Testis (tissue), 3 donors: Measurements from ENCODE around the gene ARMC10. TPM values are rescaled to one million over a fixed set of nuclear protein-coding genes. Genes with fewer than 3 reads are reported as not detected.

Experiments
- DNase-seq: peaks from one replicate; pipeline ENCODE4 v3.0.0-alpha.2; 2019
- H3K27ac ChIP-seq, 2 donors: fragments of 200-600 bp; sonication (generic); one replicate each; pipeline ENCODE4 v1.5.1; 2019
- H3K27me3 ChIP-seq: fragments of 200-600 bp; sonication (generic); one replicate; pipeline ENCODE4 v1.5.1; 2019
- H3K36me3 ChIP-seq: fragments of 200-600 bp; sonication (generic); one replicate; pipeline ENCODE4 v1.5.1; 2017; ENCODE audit warnings: low read depth; ENCODE audit errors: missing control alignments
- H3K4me1 ChIP-seq: fragments of 200-600 bp; sonication (generic); one replicate; pipeline ENCODE4 v1.5.1; 2019
- H3K4me3 ChIP-seq, 2 donors: fragments of 200-600 bp; sonication (generic); one replicate each; pipeline ENCODE4 v1.5.1; 2017 to 2019
- H3K9me3 ChIP-seq: fragments of 200-600 bp; sonication (generic); one replicate; pipeline ENCODE4 v1.5.1; 2017
- POLR2A ChIP-seq: fragments of 450-650 bp; IDR thresholded peaks from one replicate; pipeline ENCODE4 v1.6.1; 2017; ENCODE audit warnings: antibody characterized with exemption, mild to moderate bottlenecking, moderate library complexity
- WGBS, 2 donors: methylation state at CpG; one replicate each; pipeline ENCODE4 v1.1.5; 2018; 5-methylcytosine and 5-hydroxymethylcytosine counted together
- intact Hi-C: fragments of 100-400 bp; cut with DNase I; formaldehyde crosslinking; loops from one replicate; pipeline ENCODE4 v1.15.1; 2023; ENCODE audit warnings: low total_unique reads
- polyA plus RNA-seq: library from polyadenylated mRNA; stranded (reverse); fragments of 350-450 nt; fragmentation: Illumina TruSeq; extraction: RNeasy Lipid Tissue Mini Kit (QIAGEN cat#74804); gene quantifications from one replicate; pipeline ENCODE4 v1.2.3, GENCODE V29; 2014; ENCODE audit warnings: low read depth, low replicate concordance; ENCODE audit not compliant: insufficient read depth
- total RNA-seq, 2 donors: library from RNA; depleted of rRNA; stranded (reverse); fragments of >200 nt; gene quantifications; one replicate each; pipeline ENCODE4 v1.2.3, GENCODE V29; 2016
- TF ChIP-seq, protein P1 (sequence below), 3 experiments: fragments of 450-650 bp in 2 of 3; fragments of 200-600 bp in 1 of 3; sonication (generic) in 1 of 3; IDR thresholded peaks; one replicate each; pipeline ENCODE4 v1.5.1; 2016 to 2019; ENCODE audit warnings: antibody characterized with exemption in 3 of 3, mild to moderate bottlenecking in 2 of 3, moderate library complexity in 1 of 3

ARMC10 gene
- total and polyA plus RNA-seq, 3 donors from 2014 or later = 31.2 to 64.4 (median 61.7) TPM

DNA sequence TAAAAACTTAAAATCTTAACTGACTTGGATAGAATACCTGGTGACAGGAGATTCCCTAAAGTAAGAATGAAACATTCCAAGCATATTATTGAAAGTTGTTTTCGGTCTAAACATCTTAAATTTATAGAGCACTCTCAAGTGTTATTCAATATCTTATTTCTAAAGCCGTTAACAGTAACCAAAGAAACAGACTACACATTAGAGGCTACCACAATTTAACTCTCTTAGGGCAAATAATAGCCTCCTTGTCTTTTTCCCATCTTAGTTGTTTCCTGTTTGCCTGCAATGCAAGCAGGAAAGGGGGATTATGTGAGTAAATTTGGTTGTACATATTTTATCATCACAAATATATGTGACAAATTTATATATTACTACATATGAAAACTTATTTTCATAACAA lies 42.5 kb downstream of the ARMC10 start:
- no peak for DNase-seq
- peaks cover 27% of the 10 kb centered on the region for H3K4me1 ChIP-seq
- no peaks in the 10 kb centered on the region for H3K27me3 ChIP-seq
- H3K36me3 ChIP-seq = no peaks in the 10 kb centered on the region
- intact Hi-C loops = no loop called here
- H3K27ac ChIP-seq = peak overlapping the region in 1 of 2 donors; percentile 52
- H3K4me3 ChIP-seq = no peak overlapping the region
- TF ChIP-seq POLR2A = no peak
- TF ChIP-seq, protein P1, sequence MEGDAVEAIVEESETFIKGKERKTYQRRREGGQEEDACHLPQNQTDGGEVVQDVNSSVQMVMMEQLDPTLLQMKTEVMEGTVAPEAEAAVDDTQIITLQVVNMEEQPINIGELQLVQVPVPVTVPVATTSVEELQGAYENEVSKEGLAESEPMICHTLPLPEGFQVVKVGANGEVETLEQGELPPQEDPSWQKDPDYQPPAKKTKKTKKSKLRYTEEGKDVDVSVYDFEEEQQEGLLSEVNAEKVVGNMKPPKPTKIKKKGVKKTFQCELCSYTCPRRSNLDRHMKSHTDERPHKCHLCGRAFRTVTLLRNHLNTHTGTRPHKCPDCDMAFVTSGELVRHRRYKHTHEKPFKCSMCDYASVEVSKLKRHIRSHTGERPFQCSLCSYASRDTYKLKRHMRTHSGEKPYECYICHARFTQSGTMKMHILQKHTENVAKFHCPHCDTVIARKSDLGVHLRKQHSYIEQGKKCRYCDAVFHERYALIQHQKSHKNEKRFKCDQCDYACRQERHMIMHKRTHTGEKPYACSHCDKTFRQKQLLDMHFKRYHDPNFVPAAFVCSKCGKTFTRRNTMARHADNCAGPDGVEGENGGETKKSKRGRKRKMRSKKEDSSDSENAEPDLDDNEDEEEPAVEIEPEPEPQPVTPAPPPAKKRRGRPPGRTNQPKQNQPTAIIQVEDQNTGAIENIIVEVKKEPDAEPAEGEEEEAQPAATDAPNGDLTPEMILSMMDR (IDR thresholded peaks at IDR 0.05) = no peak
- WGBS, 2 donors = 69 to 80% methylated on average over 2 of the region's 2 CpGs
- H3K9me3 ChIP-seq = no peaks in the 10 kb centered on the region

DNA sequence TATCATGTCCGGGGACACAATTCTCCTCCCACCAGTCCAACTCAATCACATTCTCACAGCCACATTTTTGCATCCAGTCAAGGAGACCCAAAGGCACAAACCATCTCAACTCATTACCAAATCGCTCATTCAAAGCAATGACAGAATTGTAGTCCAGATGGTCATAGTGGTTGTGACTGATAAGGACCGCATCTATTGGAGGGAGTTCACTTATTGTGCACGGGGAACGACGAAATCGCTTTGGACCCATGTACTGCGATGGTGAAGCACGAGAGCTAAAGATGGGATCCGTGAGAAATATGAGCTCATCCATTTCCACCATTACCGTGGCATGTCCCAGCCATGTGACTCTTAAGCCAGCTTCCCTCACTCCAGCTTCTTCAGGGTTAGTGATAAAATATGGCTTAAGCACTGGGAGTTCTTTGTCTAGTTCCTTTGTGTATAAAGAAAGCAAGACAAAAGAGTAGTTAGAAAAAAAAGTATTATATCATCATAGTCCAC lies 44.9 kb downstream of the ARMC10 start:
- intact Hi-C loops = no loop called here
- no peaks in the 10 kb centered on the region for H3K36me3 ChIP-seq
- H3K4me3 ChIP-seq = no peak overlapping the region
- TF ChIP-seq, protein P1 (IDR thresholded peaks at IDR 0.05) = no peak
- TF ChIP-seq POLR2A = no peak
- peak overlapping the region; percentile 34 to 54 for H3K27ac ChIP-seq
- H3K9me3 ChIP-seq = no peaks in the 10 kb centered on the region
- no peaks in the 10 kb centered on the region for H3K27me3 ChIP-seq
- H3K4me1 ChIP-seq = peaks cover 25% of the 10 kb centered on the region
- DNase-seq = peak; percentile 68
- 67 to 74% methylated on average over 11 of the region's 11 CpGs for WGBS, 2 donors

DNA sequence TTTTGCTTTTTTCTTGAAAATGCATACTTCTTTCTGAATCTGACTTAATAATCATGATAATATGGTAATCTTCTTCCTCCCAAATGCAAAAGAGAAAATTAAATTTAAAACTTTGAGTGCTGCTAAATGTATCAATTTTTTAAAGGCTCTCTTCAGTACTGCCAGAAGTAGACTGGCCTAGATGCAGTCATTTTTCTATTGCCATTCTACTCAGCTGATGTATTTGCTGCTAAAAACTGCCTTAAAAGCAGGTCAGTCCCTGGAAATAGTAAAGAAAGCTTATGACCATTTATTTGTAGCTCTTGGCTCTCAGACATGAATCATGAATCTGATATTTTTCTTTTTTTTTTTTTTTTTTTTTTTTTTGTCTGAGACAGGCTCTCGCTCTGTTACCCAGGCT lies 45.4 kb downstream of the ARMC10 start:
- Histone ChIP-seq H3K9me3 (no peaks in the 10 kb centered on the region), H3K27ac (peak overlapping the region; percentile 24 to 54), H3K36me3 (no peaks in the 10 kb centered on the region), H3K4me3 (no peak overlapping the region), H3K4me1 (peaks cover 20% of the 10 kb centered on the region), H3K27me3 (no peaks in the 10 kb centered on the region)
- no peak for TF ChIP-seq POLR2A
- TF ChIP-seq, protein P1 (IDR thresholded peaks at IDR 0.05) = no peak
- DNase-seq = no peak
- intact Hi-C loops = no loop called here
- WGBS, 2 donors = 58 to 100% methylated on average over 1 of the region's 1 CpG

DNA sequence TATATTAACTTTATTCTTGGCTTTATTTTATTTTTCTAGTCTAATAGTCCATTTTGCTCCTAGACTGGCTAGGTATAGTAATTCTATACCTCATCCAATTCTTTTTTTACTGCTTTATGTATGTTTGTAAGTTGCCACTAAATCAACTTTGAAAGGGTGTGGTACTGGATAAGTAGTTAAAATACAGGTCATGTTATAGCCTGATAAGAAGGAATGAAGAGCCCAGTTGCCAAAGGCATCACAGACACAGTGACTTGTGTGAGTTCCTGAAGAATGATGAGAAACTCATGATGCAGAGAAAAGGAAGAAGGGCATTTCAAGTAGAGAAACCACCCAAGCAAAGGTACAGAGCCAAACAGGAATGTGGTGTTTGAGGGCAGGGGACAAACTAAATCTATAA lies 46.7 kb downstream of the ARMC10 start:
- DNase-seq = no peak
- intact Hi-C loops = no loop called here
- no peaks in the 10 kb centered on the region for H3K9me3 ChIP-seq
- no peaks in the 10 kb centered on the region for H3K27me3 ChIP-seq
- H3K27ac ChIP-seq = no peak overlapping the region
- TF ChIP-seq POLR2A = no peak
- TF ChIP-seq, protein P1 (IDR thresholded peaks at IDR 0.05) = no peak
- no peak overlapping the region for H3K4me3 ChIP-seq
- H3K4me1 ChIP-seq = peaks cover 12% of the 10 kb centered on the region
- H3K36me3 ChIP-seq = no peaks in the 10 kb centered on the region

DNA sequence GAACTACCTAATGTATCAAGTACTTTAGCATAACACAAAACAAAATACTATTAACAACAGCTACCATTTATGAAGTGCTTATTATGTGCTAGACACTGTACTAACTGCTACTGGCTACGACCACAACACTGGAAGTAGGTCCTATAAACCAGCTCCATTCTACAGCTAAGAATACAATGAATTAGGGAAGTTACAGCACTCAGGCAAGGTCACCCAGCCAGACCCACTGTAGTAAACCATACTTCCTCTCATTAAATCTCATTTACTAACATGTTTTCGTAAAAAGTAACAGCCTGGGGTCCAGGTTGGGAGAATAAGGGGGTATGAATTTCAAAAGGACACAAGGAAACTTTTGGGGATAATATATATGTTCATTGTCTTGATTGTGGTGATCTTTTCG lies 48.6 kb downstream of the ARMC10 start:
- no peak for TF ChIP-seq POLR2A
- TF ChIP-seq, protein P1 (IDR thresholded peaks at IDR 0.05) = no peak
- no peak overlapping the region for H3K4me3 ChIP-seq
- H3K27me3 ChIP-seq = no peaks in the 10 kb centered on the region
- H3K4me1 ChIP-seq = peaks cover 8% of the 10 kb centered on the region
- H3K27ac ChIP-seq = no peak overlapping the region
- 59 to 64% methylated on average over 3 of the region's 3 CpGs for WGBS, 2 donors
- no peaks in the 10 kb centered on the region for H3K36me3 ChIP-seq
- intact Hi-C loops = no loop called here
- H3K9me3 ChIP-seq = no peaks in the 10 kb centered on the region
- no peak for DNase-seq
